Stimulated activated CD4-positive, alpha-beta T cell treated with anti-CD3 and anti-CD28 coated beads, Interleukin-12 subunit alpha, Interleukin-12 subunit beta, amount 100 ng/mL, for 48 hours (primary cell): Measurements from ENCODE around the gene ADAMTS20.
"Not testable (repeated sequence)": the region's sequence is repeated elsewhere in the genome, so short reads cannot be mapped to it uniquely, and the experiment has no call there.

Experiments used
- DNase-seq, 3 donors: peaks; one replicate each; pipeline ENCODE4 v3.0.0-alpha.2; 2020; ENCODE audit warnings: low read depth in 2 of 3, low spot score in 1 of 3

Gene ADAMTS20

GRCh38 chr12:43551971-43552559 is at the start of gene ADAMTS20:
Gene ADAMTS20, minus strand, starts transcription at chr12:43552203. Its CDS starts 282 bp downstream, at chr12:43551921.
- DNase-seq, result no peak

DNA sequence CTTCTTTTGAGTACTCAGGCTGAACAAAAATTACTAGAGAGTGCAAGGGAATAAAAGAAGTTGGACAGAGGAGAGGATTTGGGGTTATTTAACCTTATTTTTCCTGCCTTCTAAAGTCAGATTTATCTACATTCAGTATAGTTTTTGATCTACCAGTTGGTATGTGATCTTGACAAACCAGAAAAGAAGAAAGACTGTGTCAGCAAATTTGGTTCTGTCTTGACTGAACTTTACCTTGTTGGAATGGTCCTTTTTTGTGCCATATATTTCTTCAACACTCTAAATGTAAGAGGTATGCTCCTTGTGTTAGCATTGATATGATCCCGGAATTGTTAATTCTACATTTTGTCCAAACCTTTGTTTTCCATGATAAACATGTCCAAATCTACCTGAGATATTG is 47.7 kb upstream of the ADAMTS20 start:
- no peak for DNase-seq

- DNase-seq, result no peak
These were observed 47.1 kb upstream of the ADAMTS20 start for GRCh38 chr12:43599066-43599465.

DNA sequence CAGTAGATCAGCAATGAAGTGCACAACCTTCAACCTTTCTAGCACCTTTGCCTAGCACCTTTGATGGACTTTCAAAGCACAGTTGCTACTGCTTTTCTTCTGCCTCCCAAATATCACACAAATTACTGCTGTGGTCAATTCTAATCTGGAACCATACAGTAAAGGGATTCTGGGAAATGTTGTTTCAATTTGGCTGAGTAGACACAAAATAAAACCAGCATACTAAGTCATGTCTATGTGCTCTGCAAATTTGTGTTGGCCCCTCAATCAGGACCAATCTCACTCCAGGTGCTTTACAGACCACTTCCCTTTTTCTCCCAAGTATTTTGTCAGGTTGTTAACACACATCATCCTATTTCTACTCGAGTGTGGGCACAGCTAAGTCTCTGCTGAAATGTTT is 38.3 kb upstream of the ADAMTS20 start:
- DNase-seq, result no peak

DNA sequence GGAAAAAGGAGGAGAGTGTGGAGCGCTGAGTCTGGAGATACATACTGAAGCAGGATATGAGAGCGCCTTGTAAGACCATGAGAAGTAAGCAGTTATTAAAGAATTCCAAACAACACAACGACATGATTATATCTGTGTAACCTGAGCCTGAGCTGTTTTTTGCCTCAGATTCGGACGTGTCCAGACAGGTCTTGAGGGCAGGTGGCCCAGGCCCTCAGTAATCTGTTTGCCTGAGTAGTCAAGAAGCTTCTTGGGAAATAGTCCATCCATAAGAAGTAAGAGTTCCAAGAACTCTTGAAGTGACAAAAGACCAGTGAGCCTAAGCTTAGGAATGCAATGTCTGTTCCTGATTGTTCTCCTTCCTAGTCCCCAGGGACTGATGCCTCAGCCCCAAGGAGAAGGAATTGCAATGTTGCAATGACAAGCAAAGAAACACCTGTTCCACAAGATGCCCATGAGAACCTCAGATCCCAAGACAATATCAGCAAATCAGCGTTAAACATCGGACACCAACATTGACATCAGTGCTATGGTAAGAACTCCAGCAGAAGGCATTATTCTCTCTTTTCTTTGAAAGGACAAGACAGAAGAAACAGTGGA is 34.7 kb upstream of the ADAMTS20 start:
- DNase-seq, result no peak

DNA sequence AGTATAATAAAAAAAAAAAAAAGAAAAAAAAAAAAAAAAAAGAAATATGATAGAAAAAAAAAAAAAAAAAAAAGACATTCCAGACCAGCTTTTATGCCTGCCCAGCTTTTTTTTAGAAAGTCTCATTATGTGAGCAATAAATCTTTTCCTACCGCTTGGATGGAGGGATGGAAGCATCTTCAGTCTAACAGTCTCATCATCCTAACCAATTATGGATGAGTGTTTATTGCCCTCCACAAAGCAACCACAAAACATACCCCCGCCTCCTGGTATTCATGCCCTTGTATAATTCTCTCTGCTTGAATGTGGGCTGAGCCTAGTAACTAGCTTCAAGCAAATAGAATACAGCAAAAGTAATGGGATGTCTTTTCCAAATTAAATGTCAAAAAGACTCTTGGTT is 33.7 kb upstream of the ADAMTS20 start:
- DNase-seq, result no peak

DNA sequence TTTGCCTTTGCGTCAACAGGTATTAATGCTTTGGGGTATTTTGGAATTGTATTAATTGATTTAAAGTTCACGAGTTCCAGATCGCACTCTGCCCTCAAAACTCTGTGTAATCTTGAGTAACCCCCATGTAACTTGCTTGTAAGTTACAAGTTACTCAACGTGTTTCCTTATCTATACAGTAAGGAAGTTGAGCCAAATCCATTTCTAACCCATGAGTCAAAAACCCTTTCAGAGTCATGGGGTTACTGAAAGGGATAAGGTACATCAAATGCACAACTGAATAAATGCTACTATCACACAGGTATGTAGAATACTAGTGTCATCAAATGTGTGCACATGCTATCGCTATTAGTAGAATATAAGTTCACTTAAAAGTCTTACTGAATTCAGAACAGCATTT is 28.6 kb upstream of the ADAMTS20 start:
- no peak for DNase-seq

GRCh38 chr12:43579206-43579605 is 27.2 kb upstream of the ADAMTS20 start:
- no peak for DNase-seq

GRCh38 chr12:43578782-43579181 is 26.8 kb upstream of the ADAMTS20 start:
- DNase-seq, result no peak

GRCh38 chr12:43577381-43577780 is 25.4 kb upstream of the ADAMTS20 start:
- DNase-seq, result no peak

DNA sequence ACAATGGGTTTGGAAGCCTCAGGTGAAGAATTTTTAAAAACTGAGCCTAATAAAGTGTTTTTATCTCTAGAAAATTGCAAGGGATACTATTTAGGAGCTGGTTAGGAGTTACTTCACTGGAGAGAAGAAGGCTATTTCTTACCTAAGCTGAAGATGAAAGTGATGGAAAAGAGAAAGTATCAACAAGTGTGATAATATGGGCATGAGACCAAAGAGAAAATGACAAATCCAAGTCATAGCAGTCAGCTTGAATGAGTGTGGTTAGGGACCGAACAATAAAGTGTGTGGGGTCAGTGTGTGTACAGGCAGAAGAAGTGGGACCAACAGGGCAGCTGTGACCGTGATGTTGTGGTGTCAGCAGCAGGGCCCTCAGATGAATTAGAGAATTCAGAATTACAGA is 24.2 kb upstream of the ADAMTS20 start:
- no peak for DNase-seq

DNA sequence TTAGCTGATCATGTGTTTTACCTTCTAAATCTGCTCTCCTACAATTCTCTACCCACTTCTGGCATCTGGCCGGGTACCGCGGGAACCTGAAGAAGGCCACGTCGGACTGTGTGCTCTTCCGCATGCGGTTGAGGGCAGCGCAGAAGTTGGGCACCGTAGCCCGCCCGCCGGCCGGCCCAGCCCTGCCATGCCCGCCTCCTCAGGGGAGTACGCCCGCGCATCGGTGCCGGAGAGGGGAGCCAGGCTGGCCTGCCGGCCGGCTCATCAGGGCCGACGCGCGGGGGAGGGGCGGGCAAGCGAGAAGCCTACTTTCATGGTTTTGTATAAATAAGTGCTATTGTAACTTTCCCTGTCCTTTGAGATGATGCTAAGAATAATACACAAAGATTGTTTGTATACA is 19.9 kb upstream of the ADAMTS20 start:
- no peak for DNase-seq

DNA sequence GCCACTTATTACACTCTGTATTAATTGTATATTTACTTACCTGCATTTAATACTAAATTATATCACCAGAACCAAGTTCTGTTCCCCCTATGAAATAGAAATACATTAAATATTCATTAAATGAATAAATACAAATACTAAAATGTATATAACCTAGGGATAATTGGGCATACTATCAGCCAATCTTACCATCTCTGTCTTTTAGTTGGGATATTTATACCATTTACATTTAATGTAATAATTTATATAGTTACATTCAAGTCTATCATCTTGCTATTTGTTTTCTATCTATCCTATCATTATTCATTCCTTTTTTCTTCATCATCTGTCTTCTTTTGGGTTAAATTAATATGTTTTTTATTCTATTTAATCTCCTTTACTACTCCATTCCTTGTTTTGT is 4.1 kb upstream of the ADAMTS20 start:
- no peak for DNase-seq

DNA sequence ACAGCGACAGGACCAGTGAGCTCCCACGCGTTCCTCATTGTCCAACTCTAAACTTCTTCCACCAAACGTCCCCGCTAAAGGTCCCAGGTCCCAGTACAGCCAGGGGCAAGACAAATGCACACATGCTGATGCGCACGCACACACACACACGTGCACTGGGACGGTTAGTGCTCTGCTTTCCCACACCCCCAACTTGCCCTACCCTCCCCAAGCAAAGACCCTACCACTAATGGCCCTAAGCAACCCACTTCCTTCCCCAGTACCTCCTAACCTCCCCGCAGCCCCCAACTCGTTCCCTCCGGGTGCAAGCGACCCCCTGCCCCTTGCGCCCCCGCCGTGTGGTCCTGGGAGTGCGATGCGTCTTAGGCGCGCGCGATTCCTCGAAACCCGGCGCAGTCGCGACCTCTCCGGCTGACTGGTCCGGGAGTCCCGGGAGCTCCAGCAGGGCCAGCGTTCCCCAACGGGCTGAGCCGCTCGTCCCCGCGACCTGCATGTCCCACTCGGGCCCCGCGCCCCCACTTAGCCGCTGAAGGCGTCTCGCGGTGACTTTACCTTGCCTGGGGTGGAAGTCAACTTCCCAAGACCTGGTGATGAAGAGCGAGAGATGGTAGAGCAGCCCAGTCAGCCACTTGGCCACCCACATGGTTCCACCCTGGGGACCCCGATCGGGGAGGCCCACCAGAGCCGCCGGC is 578 bp downstream of the ADAMTS20 start:
- DNase-seq, result no peak

GRCh38 chr12:43550831-43551271 is 1.2 kb downstream of the ADAMTS20 start:
- no peak for DNase-seq

DNA sequence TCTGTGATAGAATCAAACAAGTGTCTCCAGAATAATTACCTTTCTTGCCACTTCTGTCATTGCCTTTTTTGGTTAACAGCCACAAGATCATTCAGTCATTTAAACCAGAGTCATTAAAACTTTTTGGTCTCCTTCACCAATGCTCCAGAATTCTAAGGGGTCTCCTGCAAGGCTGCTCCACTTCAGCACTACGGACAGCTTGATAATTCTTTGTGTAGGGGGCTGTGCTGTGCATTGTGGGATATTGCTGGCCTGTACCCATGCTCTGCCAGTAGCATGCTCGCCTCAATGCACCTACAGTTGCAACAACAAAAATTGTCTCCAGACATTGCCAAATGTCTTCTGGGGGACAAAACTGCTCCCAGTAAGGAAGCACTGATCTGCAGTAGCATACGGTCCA is 7.3 kb downstream of the ADAMTS20 start:
- DNase-seq, result no peak

DNA sequence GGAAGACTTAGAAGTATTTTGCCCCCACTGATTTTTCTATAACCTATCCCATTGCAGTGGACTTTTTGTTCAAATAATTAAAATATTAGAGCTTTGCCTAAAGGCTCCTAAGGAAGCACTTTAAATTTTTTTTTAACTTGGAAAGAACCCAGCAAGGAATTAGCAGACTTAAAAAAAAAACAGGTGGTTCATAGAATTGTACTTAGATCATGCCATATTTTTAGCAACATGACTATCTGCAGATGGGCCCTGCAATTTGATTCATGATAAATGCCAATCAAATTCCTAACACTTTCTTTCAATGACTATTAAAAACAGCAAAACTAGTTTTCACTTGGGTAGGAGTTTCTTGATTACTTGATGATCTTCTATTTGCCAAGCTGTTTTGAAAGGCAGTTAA is 11.5 kb downstream of the ADAMTS20 start:
- DNase-seq, result no peak

DNA sequence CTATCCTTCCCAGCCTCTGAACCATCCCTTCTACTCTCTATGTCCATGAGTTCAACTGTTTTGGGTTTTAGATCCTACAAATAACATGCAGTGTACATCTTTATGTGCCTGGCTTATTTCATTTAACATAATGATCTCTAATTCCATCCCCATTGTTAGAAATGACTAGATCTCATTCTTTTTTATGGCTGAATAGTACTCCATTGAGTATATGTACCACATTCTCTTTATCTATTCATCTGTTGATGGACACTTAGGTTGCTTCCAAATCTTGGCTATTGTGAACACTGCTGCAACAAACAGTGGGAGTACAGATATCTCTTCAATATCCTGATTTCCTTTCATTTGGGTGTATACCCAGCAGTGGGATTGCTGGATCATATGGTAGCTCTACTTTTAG is 14.3 kb downstream of the ADAMTS20 start:
- DNase-seq, result not testable (repeated sequence)

DNA sequence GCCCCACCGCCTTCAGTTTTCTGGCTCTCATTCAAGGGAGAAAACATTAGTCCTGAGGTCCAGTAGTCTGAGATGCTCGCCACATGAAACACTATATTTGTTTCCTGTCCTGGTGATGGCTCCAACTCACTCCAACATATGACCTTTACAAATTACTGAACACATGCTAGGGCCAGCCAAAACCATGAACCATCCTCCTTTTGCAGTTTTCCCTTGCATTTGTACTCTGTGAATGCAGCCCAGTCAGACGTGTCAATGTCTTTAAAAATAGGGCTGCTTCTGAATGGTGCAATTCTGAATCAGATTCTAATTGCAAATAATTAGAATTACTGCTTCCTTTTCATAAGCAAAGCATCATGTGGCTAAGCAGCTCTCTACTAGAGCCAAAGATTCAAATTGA is 36.0 kb downstream of the ADAMTS20 start:
- DNase-seq, result no peak

DNA sequence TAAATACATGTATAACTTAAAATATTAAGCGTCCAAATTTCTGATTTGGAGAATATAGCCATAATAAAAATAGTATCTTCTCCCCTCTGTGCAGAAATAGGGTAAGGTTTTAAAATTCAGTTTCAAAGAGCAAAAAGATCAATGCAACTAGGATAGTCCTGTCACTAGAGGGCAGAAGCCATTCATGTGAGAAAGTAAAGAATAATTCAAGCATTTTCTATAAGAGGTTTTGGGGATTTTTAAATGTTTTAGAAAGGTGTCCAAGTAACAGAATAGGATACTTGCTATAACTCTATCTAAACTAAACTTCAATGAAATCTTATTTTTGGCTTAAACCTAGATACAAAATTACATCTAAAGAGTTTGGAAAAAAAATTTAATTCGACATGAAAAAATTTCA is 50.3 kb downstream of the ADAMTS20 start:
- DNase-seq, result no peak

DNA sequence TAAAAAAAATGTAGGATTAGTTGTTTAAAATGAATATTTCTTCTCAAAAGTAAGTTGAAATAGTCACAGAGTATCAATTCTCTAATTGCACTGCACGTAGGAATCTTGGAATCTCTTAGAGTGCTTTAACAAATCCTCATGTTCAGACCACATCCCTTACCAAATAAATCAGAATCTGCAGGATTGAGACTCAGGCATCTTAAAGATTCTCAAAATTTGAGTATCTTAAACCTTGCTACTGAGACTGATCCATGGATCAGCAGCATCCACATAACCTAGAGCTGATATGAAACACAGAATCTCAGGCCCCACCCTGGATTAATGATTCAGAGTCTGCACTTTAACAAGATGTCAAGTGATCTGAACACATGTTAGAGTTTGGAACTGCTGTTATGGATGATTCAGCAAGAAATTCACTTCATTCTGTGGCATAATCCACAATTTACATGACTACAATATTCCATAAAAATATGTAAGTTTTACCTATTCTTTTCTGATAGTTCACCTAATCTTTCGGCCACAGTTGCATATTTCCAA is 58.7 kb downstream of the ADAMTS20 start:
- DNase-seq, result no peak

GRCh38 chr12:43482311-43483085 is 69.5 kb downstream of the ADAMTS20 start:
- no peak for DNase-seq
